Measurements from ENCODE around the gene ARRDC5.
"Not testable (repeated sequence)": the region's sequence is repeated elsewhere in the genome, so short reads cannot be mapped to it uniquely, and the experiment has no call there.

DNA sequence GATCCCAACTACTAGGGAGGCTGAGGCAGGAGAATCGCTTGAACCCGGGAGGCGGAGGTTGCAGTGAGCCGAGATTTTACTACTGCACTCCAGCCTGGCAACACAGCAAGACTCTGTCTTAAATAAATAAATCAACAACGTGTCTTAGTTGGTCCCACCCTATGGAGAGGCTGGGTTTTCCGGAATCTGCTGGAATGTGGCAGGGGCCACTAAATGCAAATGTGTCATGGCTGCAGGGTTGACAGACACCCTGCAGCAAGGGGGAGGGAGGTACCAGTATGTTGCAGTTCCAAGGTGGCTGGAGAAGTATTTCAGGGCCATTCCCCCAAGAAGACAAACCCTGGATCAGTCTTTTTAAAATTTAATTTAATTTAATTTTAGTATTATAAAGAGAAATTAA lies 14.9 kb downstream of the ARRDC5 start:
- TF ChIP-seq, protein P1, sequence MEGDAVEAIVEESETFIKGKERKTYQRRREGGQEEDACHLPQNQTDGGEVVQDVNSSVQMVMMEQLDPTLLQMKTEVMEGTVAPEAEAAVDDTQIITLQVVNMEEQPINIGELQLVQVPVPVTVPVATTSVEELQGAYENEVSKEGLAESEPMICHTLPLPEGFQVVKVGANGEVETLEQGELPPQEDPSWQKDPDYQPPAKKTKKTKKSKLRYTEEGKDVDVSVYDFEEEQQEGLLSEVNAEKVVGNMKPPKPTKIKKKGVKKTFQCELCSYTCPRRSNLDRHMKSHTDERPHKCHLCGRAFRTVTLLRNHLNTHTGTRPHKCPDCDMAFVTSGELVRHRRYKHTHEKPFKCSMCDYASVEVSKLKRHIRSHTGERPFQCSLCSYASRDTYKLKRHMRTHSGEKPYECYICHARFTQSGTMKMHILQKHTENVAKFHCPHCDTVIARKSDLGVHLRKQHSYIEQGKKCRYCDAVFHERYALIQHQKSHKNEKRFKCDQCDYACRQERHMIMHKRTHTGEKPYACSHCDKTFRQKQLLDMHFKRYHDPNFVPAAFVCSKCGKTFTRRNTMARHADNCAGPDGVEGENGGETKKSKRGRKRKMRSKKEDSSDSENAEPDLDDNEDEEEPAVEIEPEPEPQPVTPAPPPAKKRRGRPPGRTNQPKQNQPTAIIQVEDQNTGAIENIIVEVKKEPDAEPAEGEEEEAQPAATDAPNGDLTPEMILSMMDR (IDR thresholded peaks at IDR 0.05; ENCODE audit: low read depth, low read length) = not testable (repeated sequence)
- TF ChIP-seq EZH2phosphoT487 (IDR thresholded peaks at IDR 0.05; ENCODE audit: low read depth) = not testable (repeated sequence)

Measured in OCI-LY3 (cell line).